Measurements from ENCODE around the gene ATP6V1F.

ATP6V1F gene

DNA sequence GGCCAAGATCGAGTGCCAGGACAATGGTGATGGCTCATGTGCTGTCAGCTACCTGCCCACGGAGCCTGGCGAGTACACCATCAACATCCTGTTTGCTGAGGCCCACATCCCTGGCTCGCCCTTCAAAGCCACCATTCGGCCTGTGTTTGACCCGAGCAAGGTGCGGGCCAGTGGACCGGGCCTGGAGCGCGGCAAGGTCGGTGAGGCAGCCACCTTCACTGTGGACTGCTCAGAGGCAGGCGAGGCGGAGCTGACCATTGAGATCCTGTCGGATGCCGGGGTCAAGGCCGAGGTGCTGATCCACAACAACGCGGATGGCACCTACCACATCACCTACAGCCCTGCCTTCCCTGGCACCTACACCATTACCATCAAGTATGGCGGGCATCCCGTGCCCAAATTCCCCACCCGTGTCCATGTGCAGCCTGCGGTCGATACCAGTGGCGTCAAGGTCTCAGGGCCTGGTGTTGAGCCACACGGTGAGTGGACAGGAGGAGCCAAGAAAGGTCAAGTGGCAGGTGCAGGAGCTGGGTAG lies 17.8 kb upstream of the ATP6V1F start:
- Histone ChIP-seq H3K4me1 (ENCODE audit: insufficient read depth, low read length) (no peaks in the 10 kb centered on the region; the same call in 1 of the 2 replicates), H3K27ac (ENCODE audit: low read length) (no peak overlapping the region), H3K27me3 (ENCODE audit: insufficient read depth, low read length) (no peaks in the 10 kb centered on the region), H3K4me3 (ENCODE audit: low read length) (no peak overlapping the region), H3K36me3 (ENCODE audit: insufficient read depth, low read depth, low read length) (no peaks in the 10 kb centered on the region), H3K9me3 (ENCODE audit: insufficient read depth, low read depth, low read length) (no peaks in the 10 kb centered on the region), H3K9ac (ENCODE audit: low read depth, low read length) (no peak overlapping the region)

DNA sequence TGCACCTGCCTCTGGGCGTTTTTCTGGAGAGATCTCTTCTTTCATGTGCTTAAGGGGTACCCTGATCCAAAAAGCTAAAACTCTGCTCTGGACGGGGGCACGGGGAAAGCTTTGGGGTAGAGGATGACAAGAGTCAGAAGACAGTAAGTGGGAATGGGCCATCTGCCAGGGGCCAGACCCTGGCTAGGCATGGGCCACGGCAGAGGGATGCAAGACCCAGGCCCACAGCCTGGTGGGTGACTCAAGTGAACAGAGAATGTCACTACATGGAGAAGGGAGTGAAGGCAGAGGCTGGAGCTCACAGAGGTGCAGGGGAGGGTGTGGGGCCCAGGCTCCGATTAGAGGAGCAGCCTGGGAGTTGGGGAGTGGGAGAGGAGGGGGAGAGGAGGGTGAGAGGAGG lies 17.2 kb upstream of the ATP6V1F start:
- H3K4me1 ChIP-seq (ENCODE audit: insufficient read depth, low read length): no peaks in the 10 kb centered on the region; the same call in 1 of the 2 replicates
- no peaks in the 10 kb centered on the region for H3K27me3 ChIP-seq (ENCODE audit: insufficient read depth, low read length)
- H3K36me3 ChIP-seq (ENCODE audit: insufficient read depth, low read depth, low read length): no peaks in the 10 kb centered on the region
- H3K4me3 ChIP-seq (ENCODE audit: low read length): no peak overlapping the region
- H3K27ac ChIP-seq (ENCODE audit: low read length): no peak overlapping the region
- no peaks in the 10 kb centered on the region for H3K9me3 ChIP-seq (ENCODE audit: insufficient read depth, low read depth, low read length)
- H3K9ac ChIP-seq (ENCODE audit: low read depth, low read length): no peak overlapping the region

DNA sequence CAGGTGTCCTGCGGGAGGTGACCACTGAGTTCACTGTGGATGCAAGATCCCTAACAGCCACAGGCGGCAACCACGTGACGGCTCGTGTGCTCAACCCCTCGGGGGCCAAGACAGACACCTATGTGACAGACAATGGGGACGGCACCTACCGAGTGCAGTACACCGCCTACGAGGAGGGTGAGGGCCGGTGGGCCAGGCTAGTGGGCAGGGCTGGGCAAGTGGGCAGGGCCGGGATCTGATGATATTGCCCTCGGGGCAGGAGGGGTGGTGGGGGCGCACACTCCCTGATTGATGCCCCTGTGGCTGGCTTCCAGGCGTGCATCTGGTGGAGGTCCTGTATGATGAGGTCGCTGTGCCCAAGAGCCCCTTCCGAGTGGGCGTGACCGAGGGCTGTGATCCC lies 16.7 kb upstream of the ATP6V1F start:
- no peaks in the 10 kb centered on the region; the same call in 1 of the 2 replicates for H3K4me1 ChIP-seq (ENCODE audit: insufficient read depth, low read length)
- H3K4me3 ChIP-seq (ENCODE audit: low read length): no peak overlapping the region
- H3K27me3 ChIP-seq (ENCODE audit: insufficient read depth, low read length): no peaks in the 10 kb centered on the region
- no peaks in the 10 kb centered on the region for H3K36me3 ChIP-seq (ENCODE audit: insufficient read depth, low read depth, low read length)
- H3K27ac ChIP-seq (ENCODE audit: low read length): no peak overlapping the region
- no peaks in the 10 kb centered on the region for H3K9me3 ChIP-seq (ENCODE audit: insufficient read depth, low read depth, low read length)
- H3K9ac ChIP-seq (ENCODE audit: low read depth, low read length): no peak overlapping the region

DNA sequence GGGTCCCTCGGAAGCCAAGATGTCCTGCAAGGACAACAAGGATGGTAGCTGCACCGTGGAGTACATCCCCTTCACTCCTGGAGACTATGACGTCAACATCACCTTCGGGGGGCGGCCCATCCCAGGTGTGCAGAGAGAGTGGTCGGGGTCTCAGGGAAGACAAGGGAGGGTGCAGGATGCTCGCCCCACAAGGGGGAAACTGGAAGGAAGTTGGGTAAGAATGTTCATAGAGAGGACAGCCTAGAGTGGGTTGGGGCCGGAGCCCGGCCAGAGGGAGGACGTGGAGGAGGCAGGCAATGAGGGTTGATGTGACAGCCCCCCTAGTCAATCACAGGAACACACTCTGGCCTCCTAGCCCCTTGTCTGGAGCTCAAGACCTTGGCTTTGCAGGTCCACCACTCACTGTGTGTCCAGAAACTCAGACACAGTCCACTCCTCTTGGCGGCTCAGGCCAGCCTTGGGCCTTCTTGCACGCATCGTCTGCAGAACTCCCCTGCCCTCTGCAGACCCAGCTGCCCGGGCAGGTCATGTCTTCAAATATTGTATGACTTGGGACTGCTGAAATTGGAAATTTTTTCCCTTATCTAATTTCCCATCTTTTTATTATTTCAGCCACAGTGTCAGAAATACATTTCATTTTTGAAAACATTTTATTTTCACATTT lies 15.7 kb upstream of the ATP6V1F start:
- Histone ChIP-seq H3K27ac (ENCODE audit: low read length) (no peak overlapping the region), H3K9me3 (ENCODE audit: insufficient read depth, low read depth, low read length) (no peaks in the 10 kb centered on the region), H3K9ac (ENCODE audit: low read depth, low read length) (no peak overlapping the region), H3K4me3 (ENCODE audit: low read length) (no peak overlapping the region), H3K4me1 (ENCODE audit: insufficient read depth, low read length) (no peaks in the 10 kb centered on the region), H3K27me3 (ENCODE audit: insufficient read depth, low read length) (no peaks in the 10 kb centered on the region), H3K36me3 (ENCODE audit: insufficient read depth, low read depth, low read length) (no peaks in the 10 kb centered on the region)

GRCh38 chr7:128847721-128848211 lies 14.9 kb upstream of the ATP6V1F start:
- H3K27me3 ChIP-seq (ENCODE audit: insufficient read depth, low read length): no peaks in the 10 kb centered on the region
- H3K36me3 ChIP-seq (ENCODE audit: insufficient read depth, low read depth, low read length): no peaks in the 10 kb centered on the region

DNA sequence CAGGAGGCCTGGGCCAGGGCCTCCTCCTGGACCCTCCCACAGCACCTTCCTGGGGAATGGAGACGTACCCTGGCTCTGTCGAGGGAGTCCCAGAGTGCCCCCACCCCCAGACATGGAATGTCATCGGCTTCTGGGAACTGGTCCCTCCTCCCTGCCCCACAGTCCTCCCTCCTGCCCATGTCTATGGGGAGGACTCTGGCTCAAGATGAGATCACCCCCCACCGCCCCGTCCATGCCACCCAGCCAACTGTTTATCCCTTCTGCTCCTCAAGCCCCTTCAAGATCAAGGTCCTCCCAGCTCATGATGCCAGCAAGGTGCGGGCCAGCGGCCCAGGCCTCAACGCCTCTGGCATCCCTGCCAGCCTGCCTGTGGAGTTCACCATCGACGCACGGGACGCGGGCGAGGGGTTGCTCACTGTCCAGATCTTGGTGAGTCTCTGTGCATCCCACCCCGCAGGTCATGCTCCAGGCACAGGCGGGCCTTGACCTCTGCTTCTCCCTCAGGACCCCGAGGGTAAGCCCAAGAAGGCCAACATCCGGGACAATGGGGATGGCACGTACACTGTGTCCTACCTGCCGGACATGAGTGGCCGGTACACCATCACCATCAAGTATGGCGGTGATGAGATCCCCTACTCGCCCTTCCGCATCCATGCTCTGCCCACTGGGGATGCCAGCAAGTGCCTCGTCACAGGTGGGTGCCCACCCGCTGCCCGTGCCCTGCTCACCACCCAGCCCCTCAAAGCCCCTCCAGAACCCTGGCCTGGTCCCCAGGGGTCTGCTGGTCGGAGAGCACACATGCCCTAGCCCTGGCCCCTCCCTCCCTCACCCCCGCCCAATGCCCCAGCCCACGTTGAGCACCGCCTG lies 14.1 kb upstream of the ATP6V1F start:
- no peaks in the 10 kb centered on the region for H3K27me3 ChIP-seq (ENCODE audit: insufficient read depth, low read length)
- no peaks in the 10 kb centered on the region for H3K9me3 ChIP-seq (ENCODE audit: insufficient read depth, low read depth, low read length)
- H3K9ac ChIP-seq (ENCODE audit: low read depth, low read length): no peak overlapping the region
- no peak overlapping the region for H3K4me3 ChIP-seq (ENCODE audit: low read length)
- no peaks in the 10 kb centered on the region for H3K36me3 ChIP-seq (ENCODE audit: insufficient read depth, low read depth, low read length)
- H3K4me1 ChIP-seq (ENCODE audit: insufficient read depth, low read length): no peaks in the 10 kb centered on the region
- H3K27ac ChIP-seq (ENCODE audit: low read length): no peak overlapping the region

More at GRCh38 chr7:128847721-128848211, 14.9 kb upstream of the ATP6V1F start:
- Histone ChIP-seq H3K4me1 (ENCODE audit: insufficient read depth, low read length) (no peaks in the 10 kb centered on the region), H3K4me3 (ENCODE audit: low read length) (no peak overlapping the region), H3K9me3 (ENCODE audit: insufficient read depth, low read depth, low read length) (no peaks in the 10 kb centered on the region), H3K27ac (ENCODE audit: low read length) (no peak overlapping the region), H3K9ac (ENCODE audit: low read depth, low read length) (no peak overlapping the region)

DNA sequence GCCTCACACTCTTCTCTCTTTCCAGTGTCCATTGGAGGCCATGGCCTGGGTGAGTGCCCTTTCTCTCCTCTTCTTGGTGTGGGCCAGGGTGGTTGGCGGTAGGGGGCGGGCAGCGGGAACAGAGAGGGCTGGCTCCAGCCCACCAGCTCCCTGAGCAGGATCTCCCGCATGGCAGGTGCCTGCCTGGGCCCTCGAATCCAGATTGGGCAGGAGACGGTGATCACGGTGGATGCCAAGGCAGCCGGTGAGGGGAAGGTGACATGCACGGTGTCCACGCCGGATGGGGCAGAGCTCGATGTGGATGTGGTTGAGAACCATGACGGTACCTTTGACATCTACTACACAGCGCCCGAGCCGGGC lies 13.5 kb upstream of the ATP6V1F start:
- Histone ChIP-seq H3K36me3 (ENCODE audit: insufficient read depth, low read depth, low read length) (no peaks in the 10 kb centered on the region), H3K4me3 (ENCODE audit: low read length) (no peak overlapping the region), H3K27me3 (ENCODE audit: insufficient read depth, low read length) (no peaks in the 10 kb centered on the region), H3K9ac (ENCODE audit: low read depth, low read length) (no peak overlapping the region), H3K27ac (ENCODE audit: low read length) (no peak overlapping the region), H3K4me1 (ENCODE audit: insufficient read depth, low read length) (no peaks in the 10 kb centered on the region), H3K9me3 (ENCODE audit: insufficient read depth, low read depth, low read length) (no peaks in the 10 kb centered on the region)

GRCh38 chr7:128849804-128850490 lies 12.7 kb upstream of the ATP6V1F start:
- H3K9me3 ChIP-seq (ENCODE audit: insufficient read depth, low read depth, low read length): no peaks in the 10 kb centered on the region
- H3K27ac ChIP-seq (ENCODE audit: low read length): no peak overlapping the region
- no peak overlapping the region for H3K9ac ChIP-seq (ENCODE audit: low read depth, low read length)
- H3K4me3 ChIP-seq (ENCODE audit: low read length): no peak overlapping the region
- no peaks in the 10 kb centered on the region for H3K36me3 ChIP-seq (ENCODE audit: insufficient read depth, low read depth, low read length)
- no peaks in the 10 kb centered on the region for H3K4me1 ChIP-seq (ENCODE audit: insufficient read depth, low read length)
- H3K27me3 ChIP-seq (ENCODE audit: insufficient read depth, low read length): no peaks in the 10 kb centered on the region

GRCh38 chr7:128852537-128853254 lies 10.0 kb upstream of the ATP6V1F start:
- Histone ChIP-seq H3K27ac (ENCODE audit: low read length) (no peak overlapping the region), H3K9ac (ENCODE audit: low read depth, low read length) (no peak overlapping the region), H3K27me3 (ENCODE audit: insufficient read depth, low read length) (no peaks in the 10 kb centered on the region), H3K9me3 (ENCODE audit: insufficient read depth, low read depth, low read length) (no peaks in the 10 kb centered on the region), H3K4me1 (ENCODE audit: insufficient read depth, low read length) (no peaks in the 10 kb centered on the region), H3K4me3 (ENCODE audit: low read length) (no peak overlapping the region), H3K36me3 (ENCODE audit: insufficient read depth, low read depth, low read length) (no peaks in the 10 kb centered on the region)

GRCh38 chr7:128853799-128854198 lies 8.9 kb upstream of the ATP6V1F start:
- Histone ChIP-seq H3K36me3 (ENCODE audit: insufficient read depth, low read depth, low read length) (no peaks in the 10 kb centered on the region), H3K4me1 (ENCODE audit: insufficient read depth, low read length) (no peaks in the 10 kb centered on the region)

DNA sequence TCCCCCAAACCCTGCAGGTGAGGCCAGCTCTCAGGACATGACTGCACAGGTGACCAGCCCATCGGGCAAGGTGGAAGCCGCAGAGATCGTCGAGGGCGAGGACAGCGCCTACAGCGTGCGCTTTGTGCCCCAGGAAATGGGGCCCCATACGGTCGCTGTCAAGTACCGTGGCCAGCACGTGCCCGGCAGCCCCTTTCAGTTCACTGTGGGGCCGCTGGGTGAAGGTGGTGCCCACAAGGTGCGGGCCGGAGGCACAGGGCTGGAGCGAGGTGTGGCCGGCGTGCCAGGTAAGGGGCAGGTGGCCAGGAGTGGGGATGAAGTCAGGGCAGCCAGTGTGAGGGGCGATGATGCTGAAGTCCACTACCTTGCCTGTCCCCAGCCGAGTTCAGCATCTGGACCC lies 8.3 kb upstream of the ATP6V1F start:
- Histone ChIP-seq H3K9me3 (ENCODE audit: insufficient read depth, low read depth, low read length) (no peaks in the 10 kb centered on the region), H3K36me3 (ENCODE audit: insufficient read depth, low read depth, low read length) (no peaks in the 10 kb centered on the region), H3K4me1 (ENCODE audit: insufficient read depth, low read length) (no peaks in the 10 kb centered on the region), H3K9ac (ENCODE audit: low read depth, low read length) (no peak overlapping the region), H3K27me3 (ENCODE audit: insufficient read depth, low read length) (no peaks in the 10 kb centered on the region), H3K4me3 (ENCODE audit: low read length) (no peak overlapping the region), H3K27ac (ENCODE audit: low read length) (no peak overlapping the region)

More at GRCh38 chr7:128853799-128854198, 8.9 kb upstream of the ATP6V1F start:
- no peak overlapping the region for H3K4me3 ChIP-seq (ENCODE audit: low read length)
- no peak overlapping the region for H3K27ac ChIP-seq (ENCODE audit: low read length)
- H3K27me3 ChIP-seq (ENCODE audit: insufficient read depth, low read length): no peaks in the 10 kb centered on the region
- no peak overlapping the region for H3K9ac ChIP-seq (ENCODE audit: low read depth, low read length)
- no peaks in the 10 kb centered on the region for H3K9me3 ChIP-seq (ENCODE audit: insufficient read depth, low read depth, low read length)
